ENCODE measurements around the gene CYP27B1.
A peak's percentile ranks its signal among the peaks of the same experiment; 100 is the strongest.

Gene CYP27B1

GRCh38 chr12:57803319-57803893 is 36.5 kb upstream of the CYP27B1 start:
- H3K4me3 ChIP-seq (ENCODE audit: low read length): no peak overlapping the region
- no peak for TF ChIP-seq ZNF274 (IDR thresholded peaks at IDR 0.05; ENCODE audit: low read depth, low read length)

GRCh38 chr12:57802607-57803006 is 35.7 kb upstream of the CYP27B1 start:
- no peak overlapping the region for H3K4me3 ChIP-seq (ENCODE audit: low read length)
- TF ChIP-seq ZNF274 (IDR thresholded peaks at IDR 0.05; ENCODE audit: low read depth, low read length): no peak

DNA sequence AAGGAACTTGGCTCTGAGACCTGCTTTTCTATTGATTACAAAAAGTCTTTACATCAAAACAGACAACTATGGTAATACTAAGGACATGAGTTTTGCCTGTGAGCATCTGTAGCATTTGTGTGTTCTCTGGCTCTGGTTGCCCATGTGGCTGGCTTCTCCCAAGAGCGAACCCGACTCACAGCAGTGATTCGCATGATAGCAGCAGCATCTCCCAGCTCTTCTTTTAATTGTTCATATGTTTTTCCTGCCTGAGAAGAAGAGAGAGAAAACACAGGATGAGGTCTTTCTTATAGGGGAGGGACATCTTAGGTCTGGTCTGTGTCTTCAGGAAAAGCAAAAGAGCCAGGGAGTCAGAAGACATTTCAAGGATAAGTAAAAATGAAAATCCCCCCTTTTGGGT is 34.1 kb upstream of the CYP27B1 start:
- TF ChIP-seq ZNF274 (IDR thresholded peaks at IDR 0.05; ENCODE audit: low read depth, low read length): no peak
- H3K4me3 ChIP-seq (ENCODE audit: low read length): no peak overlapping the region

DNA sequence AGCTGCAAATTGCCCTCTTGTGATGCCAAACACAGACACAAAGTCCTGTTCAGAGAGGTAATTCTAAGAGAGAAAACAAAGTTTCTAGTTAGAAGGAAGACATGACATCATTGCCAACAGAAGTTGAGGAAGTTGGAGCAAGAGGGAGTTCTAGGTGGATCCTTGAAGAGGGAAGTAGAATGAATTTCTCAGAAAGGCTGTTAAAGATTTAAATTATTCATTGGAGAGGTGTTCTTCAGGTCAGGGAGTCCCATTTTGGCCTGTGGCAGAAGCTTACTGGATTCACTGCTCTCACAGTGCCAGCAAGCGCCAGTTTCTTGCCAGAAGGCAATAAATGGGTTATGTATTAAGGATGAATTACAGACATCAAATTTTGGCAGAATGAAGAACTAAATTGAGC is 31.1 kb upstream of the CYP27B1 start:
- no peak for TF ChIP-seq ZNF274 (IDR thresholded peaks at IDR 0.05; ENCODE audit: low read depth, low read length)
- H3K4me3 ChIP-seq (ENCODE audit: low read length): no peak overlapping the region

GRCh38 chr12:57796996-57797395 is 30.1 kb upstream of the CYP27B1 start:
- no peak for TF ChIP-seq ZNF274 (IDR thresholded peaks at IDR 0.05; ENCODE audit: low read depth, low read length)
- no peak overlapping the region for H3K4me3 ChIP-seq (ENCODE audit: low read length)

DNA sequence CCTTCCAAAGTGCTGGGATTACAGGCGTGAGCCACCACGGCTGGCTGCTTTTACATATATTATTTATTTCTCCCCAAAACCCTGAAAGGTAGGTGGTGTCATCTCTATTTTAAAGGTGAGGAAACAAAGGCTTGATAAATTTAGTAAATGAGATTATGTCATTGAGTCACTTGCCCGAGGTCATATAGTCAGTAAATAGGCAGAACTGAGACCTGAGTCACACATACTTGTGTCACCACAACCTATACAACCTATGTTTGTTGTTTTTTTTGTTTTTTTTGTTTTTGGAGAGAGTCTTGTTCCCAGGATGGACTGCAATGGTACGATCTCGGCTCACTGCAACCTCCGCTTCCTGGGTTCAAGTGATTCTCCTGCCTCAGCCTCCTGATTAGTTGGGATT is 28.5 kb upstream of the CYP27B1 start:
- no peak for TF ChIP-seq ZNF274 (IDR thresholded peaks at IDR 0.05; ENCODE audit: low read depth, low read length)
- H3K4me3 ChIP-seq (ENCODE audit: low read length): no peak overlapping the region

- TF ChIP-seq ZNF274 (IDR thresholded peaks at IDR 0.05; ENCODE audit: low read depth, low read length): no peak
- no peak overlapping the region for H3K4me3 ChIP-seq (ENCODE audit: low read length)
These were observed 27.0 kb upstream of the CYP27B1 start for GRCh38 chr12:57793920-57794319.

DNA sequence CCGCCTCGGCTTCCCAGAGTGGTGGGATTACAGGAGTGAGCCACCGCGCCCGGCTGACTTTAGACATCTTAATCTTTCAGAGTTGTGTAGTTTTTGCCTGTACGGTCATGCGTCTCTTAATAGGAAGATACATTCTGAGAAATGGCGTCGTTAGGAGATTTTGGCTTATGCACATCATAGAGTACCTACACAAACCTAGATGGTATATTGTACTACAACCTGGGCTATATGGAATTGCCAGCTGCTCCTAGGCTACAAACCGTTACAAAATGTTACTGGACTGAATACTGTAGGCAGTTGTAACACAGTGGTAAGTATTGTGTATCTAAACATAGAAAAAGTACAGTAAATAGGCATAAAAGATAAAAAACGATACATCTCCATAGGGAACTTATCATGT is 17.0 kb upstream of the CYP27B1 start:
- H3K4me3 ChIP-seq (ENCODE audit: low read length): no peak overlapping the region
- no peak for TF ChIP-seq ZNF274 (IDR thresholded peaks at IDR 0.05; ENCODE audit: low read depth, low read length)

DNA sequence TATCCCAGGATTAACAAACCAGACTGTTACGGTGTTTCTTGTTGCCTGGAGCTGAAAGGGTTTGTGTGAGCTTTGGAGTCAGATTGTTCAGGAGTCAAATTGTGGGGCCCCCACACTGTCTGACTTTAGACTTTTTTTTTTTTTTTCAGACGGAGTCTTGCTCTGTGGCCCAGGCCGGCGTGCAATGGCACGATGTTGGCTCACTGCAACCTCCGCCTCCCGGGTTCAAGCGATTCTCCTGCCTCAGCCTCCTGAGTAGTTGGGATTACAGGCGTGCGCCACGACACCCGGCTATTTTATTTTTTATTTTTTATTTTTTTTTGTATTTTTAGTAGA is 16.6 kb upstream of the CYP27B1 start:
- no peak for TF ChIP-seq ZNF274 (IDR thresholded peaks at IDR 0.05; ENCODE audit: low read depth, low read length)
- H3K4me3 ChIP-seq (ENCODE audit: low read length): peak overlapping the region; percentile 92

GRCh38 chr12:57782608-57783465 is 16.0 kb upstream of the CYP27B1 start, which contains the start of gene TSFM:
Gene TSFM (plus strand): TSS chr12:57782787. CDS start chr12:57782802, 15 bp downstream.
- H3K4me3 ChIP-seq (ENCODE audit: low read length): peak within 1 kb of the TSS; percentile 92

DNA sequence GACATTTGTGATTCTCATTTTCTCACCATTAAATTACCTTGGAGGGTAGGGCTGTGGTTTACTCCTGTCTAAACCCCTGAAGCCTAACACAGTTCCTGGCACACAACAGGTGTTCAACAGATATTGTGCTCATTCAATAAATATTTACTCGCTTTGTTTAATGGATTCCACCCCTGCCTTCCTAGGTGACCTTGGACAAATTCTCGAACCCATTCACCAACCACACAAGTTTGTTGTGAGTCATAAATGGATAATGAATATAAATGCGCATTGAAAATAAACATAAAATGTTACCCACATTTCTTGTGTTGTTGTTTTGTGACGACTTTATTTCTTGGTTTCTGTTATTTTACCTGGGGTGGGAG is 15.3 kb upstream of the CYP27B1 start:
- no peak overlapping the region for H3K4me3 ChIP-seq (ENCODE audit: low read length)
- no peak for TF ChIP-seq ZNF274 (IDR thresholded peaks at IDR 0.05; ENCODE audit: low read depth, low read length)

More at GRCh38 chr12:57782608-57783465, 16.0 kb upstream of the CYP27B1 start, which contains the start of gene TSFM:
- no peak for TF ChIP-seq ZNF274 (IDR thresholded peaks at IDR 0.05; ENCODE audit: low read depth, low read length)

DNA sequence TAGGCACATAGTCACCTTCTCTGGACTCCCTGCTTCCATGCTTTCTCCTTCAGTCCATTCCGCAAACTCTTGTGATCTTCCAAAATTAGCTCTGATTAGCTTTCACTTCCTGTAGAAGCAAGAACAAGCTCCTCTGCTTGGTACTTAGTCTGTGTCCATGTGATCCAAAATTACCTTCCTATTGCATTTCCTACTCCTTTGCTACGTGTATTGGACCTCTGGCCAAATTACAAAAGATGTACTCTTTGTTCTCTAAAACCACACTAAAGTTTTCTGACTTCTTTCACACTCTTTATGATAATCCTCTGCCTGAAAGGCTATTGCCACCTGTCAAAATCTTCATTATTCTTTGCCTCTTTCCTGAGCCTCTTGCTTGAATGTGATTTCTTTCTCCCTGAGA is 14.9 kb upstream of the CYP27B1 start:
- no peak overlapping the region for H3K4me3 ChIP-seq (ENCODE audit: low read length)
- TF ChIP-seq ZNF274 (IDR thresholded peaks at IDR 0.05; ENCODE audit: low read depth, low read length): no peak

DNA sequence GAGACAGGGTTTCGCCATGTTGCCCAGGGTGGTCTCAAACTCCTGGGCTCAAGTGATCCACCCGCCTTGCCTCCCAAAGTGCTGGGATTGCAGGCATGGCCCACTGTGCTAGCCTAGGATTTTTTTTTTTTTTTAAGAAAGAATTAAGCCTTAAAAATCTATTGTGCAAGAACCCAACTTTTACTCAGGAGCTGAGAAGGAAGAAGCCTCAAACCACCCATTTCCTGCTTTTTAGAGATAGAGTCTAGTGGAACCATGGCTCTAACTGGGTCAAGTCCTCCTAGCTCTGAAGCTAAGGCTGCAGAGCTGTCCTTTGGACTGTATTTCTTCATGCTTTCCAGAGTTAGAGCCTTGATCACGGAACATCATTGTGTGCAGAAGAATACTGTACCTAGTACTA is 14.4 kb upstream of the CYP27B1 start:
- no peak overlapping the region for H3K4me3 ChIP-seq (ENCODE audit: low read length)
- no peak for TF ChIP-seq ZNF274 (IDR thresholded peaks at IDR 0.05; ENCODE audit: low read depth, low read length)

GRCh38 chr12:57780284-57780897 is 13.5 kb upstream of the CYP27B1 start:
- TF ChIP-seq ZNF274 (IDR thresholded peaks at IDR 0.05; ENCODE audit: low read depth, low read length): no peak
- H3K4me3 ChIP-seq (ENCODE audit: low read length): no peak overlapping the region

DNA sequence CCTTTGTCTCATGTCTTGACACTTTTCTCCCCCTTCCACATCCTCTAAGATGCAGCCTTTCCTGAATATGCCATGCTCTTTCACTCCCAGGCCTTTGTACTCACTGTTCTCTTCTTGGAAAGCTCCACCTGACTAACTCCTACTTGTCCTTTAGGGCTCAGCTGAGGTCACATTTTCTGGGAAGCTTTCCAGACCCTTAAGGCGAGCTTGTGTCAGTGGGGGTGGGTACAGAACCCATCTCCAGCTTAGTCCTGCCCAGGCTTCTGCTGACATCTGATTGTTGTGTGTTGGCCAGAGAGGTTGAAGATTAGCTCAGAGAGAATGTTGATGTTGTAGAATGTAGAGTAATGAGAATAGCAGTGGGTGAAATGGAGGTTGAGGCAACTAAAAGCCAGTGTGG is 12.9 kb upstream of the CYP27B1 start:
- no peak overlapping the region for H3K4me3 ChIP-seq (ENCODE audit: low read length)
- no peak for TF ChIP-seq ZNF274 (IDR thresholded peaks at IDR 0.05; ENCODE audit: low read depth, low read length)

Measured in GM08714 (cell line).